Uterus (tissue), 2 donors: ENCODE measurements around the gene AP2B1.

Source experiments
- CTCF ChIP-seq, 4 experiments: fragments of 200-600 bp in 2 of 4; fragments of 450-650 bp in 2 of 4; sonication (generic) in 2 of 4; IDR thresholded peaks; one replicate each; pipeline ENCODE4 v1.5.1; 2016 to 2019; ENCODE audit warnings: antibody characterized with exemption in 4 of 4, mild to moderate bottlenecking in 2 of 4, moderate library complexity in 1 of 4
- POLR2A ChIP-seq, 2 donors: fragments of 450-650 bp; IDR thresholded peaks; one replicate each; pipeline ENCODE4 v1.6.1; 2016; ENCODE audit warnings: antibody characterized with exemption in 2 of 2, mild to moderate bottlenecking in 1 of 2, moderate library complexity in 1 of 2

- TF ChIP-seq CTCF (IDR thresholded peaks at IDR 0.05) (no peak), POLR2A (IDR thresholded peaks at IDR 0.05) (no peak)
Measured at GRCh38 chr17:35575759-35576158, 11.4 kb upstream of the AP2B1 start.
